Uterus (tissue), 2 donors: ENCODE measurements around the gene FOXN3.

Source experiments
- CTCF ChIP-seq, 4 experiments: fragments of 200-600 bp in 2 of 4; fragments of 450-650 bp in 2 of 4; sonication (generic) in 2 of 4; IDR thresholded peaks; one replicate each; pipeline ENCODE4 v1.5.1; 2016 to 2019; ENCODE audit warnings: antibody characterized with exemption in 4 of 4, mild to moderate bottlenecking in 2 of 4, moderate library complexity in 1 of 4
- POLR2A ChIP-seq, 2 donors: fragments of 450-650 bp; IDR thresholded peaks; one replicate each; pipeline ENCODE4 v1.6.1; 2016; ENCODE audit warnings: antibody characterized with exemption in 2 of 2, mild to moderate bottlenecking in 1 of 2, moderate library complexity in 1 of 2

- TF ChIP-seq CTCF (IDR thresholded peaks at IDR 0.05): no peak
- TF ChIP-seq POLR2A (IDR thresholded peaks at IDR 0.05): no peak
These were observed 230.1 kb downstream of the FOXN3 start for GRCh38 chr14:89186856-89187376.
